IMR-90 (cell line): ENCODE results near the gene ANKH. TPM values are rescaled to one million over a fixed set of nuclear protein-coding genes. Genes with fewer than 3 reads are reported as not detected.

Experiments used
- ATAC-seq: fragments of 200-7000 bp; cut with Tn5 transposase; 2 replicates; pipeline ENCODE4 v1.9.1; 2020; ENCODE audit warnings: low read depth, mild to moderate bottlenecking, moderate library complexity
- BruUV-seq: library from RNA; stranded (reverse); fragments of 400-500 nt; replicated peaks from 2 replicates; lab custom pipeline; 2021; lab: Mats Ljungman, UMichigan
- CTCF ChIA-PET: fragments of 300-600 bp; formaldehyde crosslinking; extraction: SDS; loops from one replicate; lab custom pipeline; 2021; ENCODE audit warnings: antibody characterized with exemption; lab: Yijun Ruan, JAX
- POLR2A ChIA-PET: fragments of 300-600 bp; sonication (Branson Sonifier 250); formaldehyde crosslinking; loops from one replicate; lab custom pipeline; 2022; ENCODE audit warnings: antibody characterized with exemption; ENCODE audit not compliant: unreplicated experiment; lab: Charles Lee
- DNase-seq: peaks from one replicate; pipeline ENCODE4 v3.0.0; 2013
- H2AFZ ChIP-seq: replicated peaks from 2 replicates; pipeline ENCODE3; 2013; ENCODE audit warnings: low read length, mild to moderate bottlenecking; ENCODE audit not compliant: poor library complexity
- H2AK5ac ChIP-seq: 2 replicates; pipeline ENCODE4 v1.6.1; 2013; ENCODE audit warnings: low read depth, low read length, inconsistent platforms
- H2AK9ac ChIP-seq: replicated peaks from 2 replicates; pipeline ENCODE3; 2013; ENCODE audit warnings: mild to moderate bottlenecking, low read depth, low read length, moderate library complexity; ENCODE audit not compliant: poor library complexity
- H2BK120ac ChIP-seq: 2 replicates; pipeline ENCODE4 v1.6.1; 2013; ENCODE audit warnings: low read depth, low read length, inconsistent platforms
- H2BK15ac ChIP-seq: 3 replicates; pipeline ENCODE4 v1.6.1; 2013; ENCODE audit warnings: low read depth, low read length, inconsistent platforms
- H2BK20ac ChIP-seq: 2 replicates; pipeline ENCODE4 v1.6.1; 2013; ENCODE audit warnings: low read depth, mild to moderate bottlenecking, inconsistent platforms, low read length, moderate library complexity
- H2BK5ac ChIP-seq: 2 replicates; pipeline ENCODE4 v1.6.1; 2013; ENCODE audit warnings: mild to moderate bottlenecking, low read depth, low read length, inconsistent platforms; ENCODE audit not compliant: poor library complexity, severe bottlenecking
- H3K14ac ChIP-seq: replicated peaks from 2 replicates; pipeline ENCODE4 v1.6.1; 2013; ENCODE audit warnings: low read depth, low read length, inconsistent platforms
- H3K18ac ChIP-seq: 2 replicates; pipeline ENCODE4 v1.6.1; 2013; ENCODE audit warnings: low read depth, low read length, control low read depth
- H3K23ac ChIP-seq: 2 replicates; pipeline ENCODE4 v1.6.1; 2013; ENCODE audit warnings: low read depth, low read length, inconsistent platforms
- H3K27ac ChIP-seq: 2 replicates; pipeline ENCODE4 v1.5.1; 2013; ENCODE audit warnings: mild to moderate bottlenecking, control low read depth, low read length; ENCODE audit not compliant: insufficient read depth
- H3K27me3 ChIP-seq: 2 replicates; pipeline ENCODE4 v1.6.1; 2013; ENCODE audit warnings: low read length; ENCODE audit not compliant: control insufficient read depth, insufficient read depth
- H3K36me3 ChIP-seq: 2 replicates; pipeline ENCODE4 v1.6.1; 2013; ENCODE audit warnings: low read length, mixed read lengths; ENCODE audit not compliant: control insufficient read depth, insufficient read depth
- H3K4ac ChIP-seq: 2 replicates; pipeline ENCODE4 v1.6.1; 2013; ENCODE audit warnings: low read depth, low read length, inconsistent platforms
- H3K4me1 ChIP-seq: 2 replicates; pipeline ENCODE4 v1.6.1; 2013; ENCODE audit warnings: low read length, mixed read lengths; ENCODE audit not compliant: control insufficient read depth, insufficient read depth
- H3K4me2 ChIP-seq: 2 replicates; pipeline ENCODE4 v1.6.1; 2013; ENCODE audit warnings: low read depth, mild to moderate bottlenecking, control low read depth, low read length, moderate library complexity
- H3K4me3 ChIP-seq: 2 replicates; pipeline ENCODE4 v1.5.1; 2013; ENCODE audit warnings: low read depth, mild to moderate bottlenecking, control low read depth, low read length, moderate library complexity; ENCODE audit not compliant: insufficient read depth
- H3K56ac ChIP-seq: 2 replicates; pipeline ENCODE4 v1.6.1; 2013; ENCODE audit warnings: low read length, inconsistent platforms; ENCODE audit not compliant: insufficient read depth; ENCODE audit errors: extremely low read depth
- H3K79me1 ChIP-seq, 2 experiments: 2 replicates each; pipeline ENCODE4 v1.6.1; 2013; ENCODE audit warnings: low read length in 2 of 2, inconsistent platforms in 1 of 2, low read depth in 1 of 2
- H3K9ac ChIP-seq: 2 replicates; pipeline ENCODE4 v1.6.1; 2013; ENCODE audit warnings: low read depth, low read length, control low read depth
- H3K9me1 ChIP-seq: 2 replicates; pipeline ENCODE4 v1.6.1; 2013; ENCODE audit warnings: low read length, inconsistent platforms; ENCODE audit not compliant: insufficient read depth
- H3K9me3 ChIP-seq: 2 replicates; pipeline ENCODE4 v1.6.1; 2013; ENCODE audit warnings: low read length; ENCODE audit not compliant: control insufficient read depth, insufficient read depth
- H4K20me1 ChIP-seq: 2 replicates; pipeline ENCODE4 v1.6.1; 2013; ENCODE audit warnings: low read length, inconsistent platforms; ENCODE audit not compliant: insufficient read depth
- H4K5ac ChIP-seq: 2 replicates; pipeline ENCODE4 v1.6.1; 2013; ENCODE audit warnings: mild to moderate bottlenecking, low read depth, low read length, control low read depth
- H4K8ac ChIP-seq, 2 experiments: 2 replicates each; pipeline ENCODE4 v1.6.1; 2013; ENCODE audit warnings: low read depth in 2 of 2, low read length in 2 of 2, control low read depth in 1 of 2, inconsistent platforms in 1 of 2
- H4K91ac ChIP-seq: 2 replicates; pipeline ENCODE4 v1.6.1; 2013; ENCODE audit warnings: low read depth, low read length, inconsistent platforms; ENCODE audit not compliant: insufficient read depth
- BHLHE40 ChIP-seq: fragments of 150-350 bp; IDR thresholded peaks from 2 replicates; pipeline ENCODE4 v1.6.1; 2016; ENCODE audit warnings: mild to moderate bottlenecking, low read depth, low read length
- CEBPB ChIP-seq: IDR thresholded peaks from 2 replicates; pipeline ENCODE4 v1.6.1; 2012; ENCODE audit warnings: low read depth, low read length, improper control_type of control experiment
- CHD1 ChIP-seq: IDR thresholded peaks from 2 replicates; pipeline ENCODE4 v1.6.1; 2012; ENCODE audit warnings: low read depth, low read length, improper control_type of control experiment
- FOS ChIP-seq: fragments of 150-350 bp; IDR thresholded peaks from 2 replicates; pipeline ENCODE4 v1.6.1; 2016; ENCODE audit warnings: low read depth, low read length
- MAFK ChIP-seq: IDR thresholded peaks from 2 replicates; pipeline ENCODE4 v1.6.1; 2012; ENCODE audit warnings: low read depth, low read length, improper control_type of control experiment
- MAZ ChIP-seq: IDR thresholded peaks from 2 replicates; pipeline ENCODE4 v1.6.1; 2012; ENCODE audit warnings: low read depth, mild to moderate bottlenecking, low read length, improper control_type of control experiment, moderate library complexity, borderline replicate concordance
- MXI1 ChIP-seq: IDR thresholded peaks from 2 replicates; pipeline ENCODE4 v1.6.1; 2012; ENCODE audit warnings: low read depth, mild to moderate bottlenecking, low read length, moderate library complexity, borderline replicate concordance
- NFE2L2 ChIP-seq: fragments of 150-350 bp; IDR thresholded peaks from 2 replicates; pipeline ENCODE4 v1.6.1; 2016; ENCODE audit warnings: low read depth, mild to moderate bottlenecking, low read length
- POLR2A ChIP-seq: IDR thresholded peaks from 2 replicates; pipeline ENCODE4 v1.6.1; 2012; ENCODE audit warnings: mild to moderate bottlenecking, low read depth, low read length
- RAD21 ChIP-seq: IDR thresholded peaks from 2 replicates; pipeline ENCODE4 v1.6.1; 2012; ENCODE audit warnings: low read length, improper control_type of control experiment
- RCOR1 ChIP-seq: IDR thresholded peaks from 2 replicates; pipeline ENCODE4 v1.6.1; 2012; ENCODE audit warnings: mild to moderate bottlenecking, low read length, improper control_type of control experiment; ENCODE audit not compliant: insufficient replicate concordance
- RFX5 ChIP-seq: IDR thresholded peaks from 2 replicates; pipeline ENCODE4 v1.8.0; 2012; ENCODE audit warnings: low read depth, mild to moderate bottlenecking, low read length, moderate library complexity
- SMC3 ChIP-seq: fragments of 150-350 bp; IDR thresholded peaks from 2 replicates; pipeline ENCODE4 v1.6.1; 2016; ENCODE audit warnings: low read depth, mild to moderate bottlenecking, antibody characterized with exemption, low read length, moderate library complexity
- dilution Hi-C: fragments of 300-500 bp; cut with HindIII; formaldehyde crosslinking; loops from one replicate; pipeline ENCODE4 v1.14.3; 2018; ENCODE audit warnings: low sequenced_read_pairs; ENCODE audit not compliant: unreplicated experiment
- in situ Hi-C: fragments of 300-500 bp; cut with MboI; formaldehyde crosslinking; loops from 3 replicates; pipeline ENCODE4 v1.14.3; 2019; ENCODE audit warnings: low sequenced_read_pairs, inconsistent platforms, mixed read lengths
- intact Hi-C: fragments of 100-400 bp; cut with micrococcal nuclease; formaldehyde crosslinking; loops from 2 replicates; pipeline ENCODE4 v1.10.0; 2022
- polyA plus RNA-seq, 3 experiments: library from polyadenylated mRNA; depleted of rRNA; stranded (reverse); fragments of >200 nt; gene quantifications; 2 replicates each; pipeline ENCODE4 v1.2.3, GENCODE V29; 2012; ENCODE audit warnings: low replicate concordance in 1 of 3
- total RNA-seq: library from RNA; depleted of rRNA; stranded (reverse); fragments of >200 nt; gene quantifications from 2 replicates; pipeline ENCODE4 v1.2.3, GENCODE V29; 2012
- TF ChIP-seq, protein P1 (sequence below): conservative IDR thresholded peaks from 2 replicates; pipeline ENCODE4 v1.5.1; 2012; ENCODE audit warnings: mild to moderate bottlenecking, low read depth, low read length, improper control_type of control experiment
- TF ChIP-seq, protein P2 (sequence below): fragments of 150-350 bp; IDR thresholded peaks from 2 replicates; pipeline ENCODE4 v1.6.1; 2016; ENCODE audit warnings: low read depth, mild to moderate bottlenecking, low read length, moderate library complexity, borderline replicate concordance
- TF ChIP-seq, protein P3 (sequence below): fragments of 150-350 bp; IDR thresholded peaks from 2 replicates; pipeline ENCODE4 v1.6.1; 2017; ENCODE audit warnings: mild to moderate bottlenecking, antibody characterized with exemption, low read length, low read depth

ANKH gene
- total and polyA plus RNA-seq, 2 of the 4 experiments (the other 2 are of a cell fraction), result 5.2 to 17.2 TPM

DNA sequence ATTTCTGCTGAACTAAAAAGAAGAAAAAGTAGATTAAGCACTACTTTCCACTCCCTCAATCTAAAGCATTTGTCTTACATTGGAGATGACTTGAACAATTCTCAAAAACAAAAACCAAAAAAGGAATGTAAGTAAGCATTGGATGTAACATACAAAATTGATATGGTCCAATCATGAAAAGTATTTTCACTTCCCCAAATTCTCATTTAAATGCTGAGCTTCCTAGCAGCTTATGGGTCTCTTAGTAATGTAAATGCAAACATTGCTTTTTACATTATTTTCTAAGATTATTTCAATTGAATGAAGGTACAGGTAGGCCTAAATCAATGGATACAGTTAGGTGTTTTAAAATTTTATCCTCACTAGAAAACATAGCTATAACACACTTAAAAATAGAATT is 20.0 kb downstream of the ANKH start:
- Histone ChIP-seq H4K8ac (no peak overlapping the region), H2AK5ac (no peak overlapping the region), H2BK15ac (no peak overlapping the region), H4K91ac (no peak overlapping the region), H3K23ac (no peak overlapping the region), H3K36me3 (no peaks in the 10 kb centered on the region), H3K4me3 (no peak overlapping the region), H2BK5ac (no peak overlapping the region), H3K79me1 (peaks cover 6 to 10% of the 10 kb centered on the region in 2 experiments; a peak in 3 of 4 replicates), H2BK120ac (no peak overlapping the region), H3K56ac (no peak overlapping the region), H3K27ac (no peak overlapping the region), H2AK9ac (no peak overlapping the region), H3K27me3 (no peaks in the 10 kb centered on the region), H3K4me2 (no peak overlapping the region), H3K9me3 (no peaks in the 10 kb centered on the region), H4K5ac (no peak overlapping the region), H3K9me1 (peaks cover 10% of the 10 kb centered on the region; the same call in 1 of the 2 replicates), H3K18ac (no peak overlapping the region), H3K9ac (no peak overlapping the region), H2AFZ (no peak overlapping the region), H3K4ac (no peak overlapping the region), H4K20me1 (peaks cover 3% of the 10 kb centered on the region; the same call in 1 of the 2 replicates), H2BK20ac (no peak overlapping the region), H3K14ac (no peak overlapping the region), H3K4me1 (no peaks in the 10 kb centered on the region)
- no TSS peak for BruUV-seq
- intact Hi-C loops (no loop called here), dilution Hi-C loops (no loop called here), in situ Hi-C loops (no loop called here)
- no peak for DNase-seq
- POLR2A ChIA-PET, result no interaction called here
- CTCF ChIA-PET, result interaction anchor here (0.7 kb wide), 1 partner anchor 124 kb away, joined by 3 read pairs; no protein-coding TSS in a partner anchor
- TF ChIP-seq CHD1, result no peak
- TF ChIP-seq, protein P1, sequence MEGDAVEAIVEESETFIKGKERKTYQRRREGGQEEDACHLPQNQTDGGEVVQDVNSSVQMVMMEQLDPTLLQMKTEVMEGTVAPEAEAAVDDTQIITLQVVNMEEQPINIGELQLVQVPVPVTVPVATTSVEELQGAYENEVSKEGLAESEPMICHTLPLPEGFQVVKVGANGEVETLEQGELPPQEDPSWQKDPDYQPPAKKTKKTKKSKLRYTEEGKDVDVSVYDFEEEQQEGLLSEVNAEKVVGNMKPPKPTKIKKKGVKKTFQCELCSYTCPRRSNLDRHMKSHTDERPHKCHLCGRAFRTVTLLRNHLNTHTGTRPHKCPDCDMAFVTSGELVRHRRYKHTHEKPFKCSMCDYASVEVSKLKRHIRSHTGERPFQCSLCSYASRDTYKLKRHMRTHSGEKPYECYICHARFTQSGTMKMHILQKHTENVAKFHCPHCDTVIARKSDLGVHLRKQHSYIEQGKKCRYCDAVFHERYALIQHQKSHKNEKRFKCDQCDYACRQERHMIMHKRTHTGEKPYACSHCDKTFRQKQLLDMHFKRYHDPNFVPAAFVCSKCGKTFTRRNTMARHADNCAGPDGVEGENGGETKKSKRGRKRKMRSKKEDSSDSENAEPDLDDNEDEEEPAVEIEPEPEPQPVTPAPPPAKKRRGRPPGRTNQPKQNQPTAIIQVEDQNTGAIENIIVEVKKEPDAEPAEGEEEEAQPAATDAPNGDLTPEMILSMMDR, result no peak
- TF ChIP-seq BHLHE40, result no peak
- TF ChIP-seq RAD21, result no peak
- TF ChIP-seq NFE2L2, result no peak
- no peak for TF ChIP-seq MAZ
- no peak for TF ChIP-seq RCOR1
- no peak for TF ChIP-seq CEBPB
- TF ChIP-seq FOS, result no peak
- no peak for TF ChIP-seq SMC3
- TF ChIP-seq RFX5, result no peak
- TF ChIP-seq MAFK, result no peak
- TF ChIP-seq MXI1, result no peak
- no peak for TF ChIP-seq POLR2A
- TF ChIP-seq, protein P2, sequence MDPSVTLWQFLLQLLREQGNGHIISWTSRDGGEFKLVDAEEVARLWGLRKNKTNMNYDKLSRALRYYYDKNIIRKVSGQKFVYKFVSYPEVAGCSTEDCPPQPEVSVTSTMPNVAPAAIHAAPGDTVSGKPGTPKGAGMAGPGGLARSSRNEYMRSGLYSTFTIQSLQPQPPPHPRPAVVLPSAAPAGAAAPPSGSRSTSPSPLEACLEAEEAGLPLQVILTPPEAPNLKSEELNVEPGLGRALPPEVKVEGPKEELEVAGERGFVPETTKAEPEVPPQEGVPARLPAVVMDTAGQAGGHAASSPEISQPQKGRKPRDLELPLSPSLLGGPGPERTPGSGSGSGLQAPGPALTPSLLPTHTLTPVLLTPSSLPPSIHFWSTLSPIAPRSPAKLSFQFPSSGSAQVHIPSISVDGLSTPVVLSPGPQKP, result no peak
- TF ChIP-seq, protein P3, sequence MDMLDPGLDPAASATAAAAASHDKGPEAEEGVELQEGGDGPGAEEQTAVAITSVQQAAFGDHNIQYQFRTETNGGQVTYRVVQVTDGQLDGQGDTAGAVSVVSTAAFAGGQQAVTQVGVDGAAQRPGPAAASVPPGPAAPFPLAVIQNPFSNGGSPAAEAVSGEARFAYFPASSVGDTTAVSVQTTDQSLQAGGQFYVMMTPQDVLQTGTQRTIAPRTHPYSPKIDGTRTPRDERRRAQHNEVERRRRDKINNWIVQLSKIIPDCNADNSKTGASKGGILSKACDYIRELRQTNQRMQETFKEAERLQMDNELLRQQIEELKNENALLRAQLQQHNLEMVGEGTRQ, result no peak
- ATAC-seq, result no peak
